Fibroblast of lung (primary cell): Measurements from ENCODE around the gene GDF7.

ENCODE experiments used
- EZH2 ChIP-seq: IDR thresholded peaks from 2 replicates; pipeline ENCODE4 v1.5.1; 2012; ENCODE audit warnings: low read length, control low read depth, mild to moderate bottlenecking; ENCODE audit errors: missing control alignments
- TF ChIP-seq, protein P1 (sequence below), 2 donors: IDR thresholded peaks in 1 of 2; conservative IDR thresholded peaks in 1 of 2; 1 replicate in 1 of 2; 2 replicates in 1 of 2; pipeline ENCODE4 v1.5.1; 2011 to 2012; ENCODE audit warnings: low read length in 2 of 2, control low read depth in 1 of 2, inconsistent platforms in 1 of 2, low read depth in 1 of 2, mild to moderate bottlenecking in 1 of 2

DNA sequence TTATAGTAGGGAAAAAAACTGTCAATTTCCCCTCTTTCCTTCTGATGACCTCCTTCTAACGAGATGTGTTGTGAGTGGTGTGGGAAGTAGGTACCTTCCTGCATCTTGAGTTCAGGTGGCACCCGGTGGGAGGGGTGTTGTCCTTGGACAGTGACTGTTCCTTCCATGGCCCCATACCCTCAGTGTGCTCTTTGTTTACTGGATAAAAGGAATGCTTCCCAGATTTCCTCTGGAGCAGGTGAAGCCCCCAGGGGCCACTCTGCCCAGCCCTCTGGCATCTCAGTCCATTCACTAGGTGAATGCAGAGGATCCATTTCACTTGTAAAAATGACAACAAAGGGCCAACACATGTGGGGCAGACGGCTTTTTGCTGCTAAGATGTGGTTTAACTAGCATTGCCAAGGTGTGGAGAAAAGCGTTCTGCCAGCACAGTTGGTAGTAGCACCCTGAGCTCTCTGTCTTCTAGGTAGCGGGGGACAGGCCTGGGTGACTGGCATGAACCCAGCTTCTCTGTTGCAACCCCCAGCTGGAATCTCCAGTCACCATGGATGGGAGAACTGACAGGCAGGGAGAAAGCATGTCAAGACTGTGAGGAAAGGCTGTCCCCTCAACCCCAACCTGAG, 6.9 kb downstream of the GDF7 start:
- TF ChIP-seq, protein P1, sequence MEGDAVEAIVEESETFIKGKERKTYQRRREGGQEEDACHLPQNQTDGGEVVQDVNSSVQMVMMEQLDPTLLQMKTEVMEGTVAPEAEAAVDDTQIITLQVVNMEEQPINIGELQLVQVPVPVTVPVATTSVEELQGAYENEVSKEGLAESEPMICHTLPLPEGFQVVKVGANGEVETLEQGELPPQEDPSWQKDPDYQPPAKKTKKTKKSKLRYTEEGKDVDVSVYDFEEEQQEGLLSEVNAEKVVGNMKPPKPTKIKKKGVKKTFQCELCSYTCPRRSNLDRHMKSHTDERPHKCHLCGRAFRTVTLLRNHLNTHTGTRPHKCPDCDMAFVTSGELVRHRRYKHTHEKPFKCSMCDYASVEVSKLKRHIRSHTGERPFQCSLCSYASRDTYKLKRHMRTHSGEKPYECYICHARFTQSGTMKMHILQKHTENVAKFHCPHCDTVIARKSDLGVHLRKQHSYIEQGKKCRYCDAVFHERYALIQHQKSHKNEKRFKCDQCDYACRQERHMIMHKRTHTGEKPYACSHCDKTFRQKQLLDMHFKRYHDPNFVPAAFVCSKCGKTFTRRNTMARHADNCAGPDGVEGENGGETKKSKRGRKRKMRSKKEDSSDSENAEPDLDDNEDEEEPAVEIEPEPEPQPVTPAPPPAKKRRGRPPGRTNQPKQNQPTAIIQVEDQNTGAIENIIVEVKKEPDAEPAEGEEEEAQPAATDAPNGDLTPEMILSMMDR (conservative IDR thresholded peaks at IDR 0.05 in 1 of 2, IDR thresholded peaks at IDR 0.05 in 1 of 2; ENCODE audit: low read depth in 1 of 2, low read length in 2 of 2) = no peak
- TF ChIP-seq EZH2 = no peak
